Esophagus squamous epithelium (tissue), 4 donors: ENCODE data around the gene CD44.

Experiments used
- CTCF ChIP-seq, 6 experiments: fragments of 450-650 bp in 4 of 6; fragments of 200-600 bp in 2 of 6; sonication (generic) in 2 of 6; IDR thresholded peaks; one replicate each; pipeline ENCODE4 v1.5.1; 2016 to 2019; ENCODE audit warnings: antibody characterized with exemption in 6 of 6, mild to moderate bottlenecking in 4 of 6, moderate library complexity in 4 of 6
- POLR2A ChIP-seq, 4 donors: fragments of 450-650 bp; IDR thresholded peaks; one replicate each; pipeline ENCODE4 v1.6.1; 2017; ENCODE audit warnings: antibody characterized with exemption in 4 of 4, mild to moderate bottlenecking in 4 of 4, moderate library complexity in 3 of 4

GRCh38 chr11:35127619-35128018, 11.4 kb upstream of the CD44 start:
- TF ChIP-seq CTCF (IDR thresholded peaks at IDR 0.05): no peak
- TF ChIP-seq POLR2A (IDR thresholded peaks at IDR 0.05): no peak
